ENCODE measurements around the gene AQP12A. TPM values are rescaled to one million over a fixed set of nuclear protein-coding genes. Genes with fewer than 3 reads are reported as not detected.

AQP12A gene
- total RNA-seq, 4 donors from 2014 or later: not detected

DNA sequence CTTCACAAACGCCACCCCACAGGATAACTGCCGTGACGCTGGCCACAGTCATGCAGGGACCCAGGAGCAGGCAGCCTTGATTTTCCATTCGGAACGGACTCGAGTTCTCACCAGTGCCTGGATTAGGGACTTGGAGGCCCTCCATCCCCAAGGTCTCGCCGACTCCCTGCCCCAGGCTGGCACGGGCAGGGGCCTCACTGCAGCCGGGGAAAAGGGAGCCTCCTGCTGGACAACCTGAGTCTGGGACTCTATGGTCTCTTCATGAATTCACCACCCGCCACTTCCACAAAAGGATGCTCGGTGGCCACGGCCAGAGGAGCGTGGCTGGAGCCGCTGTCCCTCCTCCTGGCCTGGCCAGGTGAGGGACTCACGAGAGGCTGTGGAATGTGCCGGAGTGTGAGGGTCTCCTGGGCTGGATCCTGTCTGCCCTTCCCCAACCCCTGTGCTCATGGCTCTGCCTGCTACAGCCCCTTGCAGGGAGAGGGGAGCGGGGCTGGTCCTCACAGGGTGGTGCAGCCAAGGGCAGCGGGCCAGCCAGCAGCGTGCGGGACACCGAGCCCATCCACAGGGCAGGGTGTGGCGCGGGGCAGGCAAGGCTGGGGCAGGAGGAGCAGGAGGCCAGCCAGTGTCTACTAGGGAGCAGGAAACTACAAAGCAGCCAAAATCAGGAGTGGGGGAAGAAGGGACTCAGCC lies 42.3 kb downstream of the AQP12A start:
- DNase-seq: no peak
- no peaks in the 10 kb centered on the region for H3K36me3 ChIP-seq
- TF ChIP-seq, protein P1, sequence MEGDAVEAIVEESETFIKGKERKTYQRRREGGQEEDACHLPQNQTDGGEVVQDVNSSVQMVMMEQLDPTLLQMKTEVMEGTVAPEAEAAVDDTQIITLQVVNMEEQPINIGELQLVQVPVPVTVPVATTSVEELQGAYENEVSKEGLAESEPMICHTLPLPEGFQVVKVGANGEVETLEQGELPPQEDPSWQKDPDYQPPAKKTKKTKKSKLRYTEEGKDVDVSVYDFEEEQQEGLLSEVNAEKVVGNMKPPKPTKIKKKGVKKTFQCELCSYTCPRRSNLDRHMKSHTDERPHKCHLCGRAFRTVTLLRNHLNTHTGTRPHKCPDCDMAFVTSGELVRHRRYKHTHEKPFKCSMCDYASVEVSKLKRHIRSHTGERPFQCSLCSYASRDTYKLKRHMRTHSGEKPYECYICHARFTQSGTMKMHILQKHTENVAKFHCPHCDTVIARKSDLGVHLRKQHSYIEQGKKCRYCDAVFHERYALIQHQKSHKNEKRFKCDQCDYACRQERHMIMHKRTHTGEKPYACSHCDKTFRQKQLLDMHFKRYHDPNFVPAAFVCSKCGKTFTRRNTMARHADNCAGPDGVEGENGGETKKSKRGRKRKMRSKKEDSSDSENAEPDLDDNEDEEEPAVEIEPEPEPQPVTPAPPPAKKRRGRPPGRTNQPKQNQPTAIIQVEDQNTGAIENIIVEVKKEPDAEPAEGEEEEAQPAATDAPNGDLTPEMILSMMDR (IDR thresholded peaks at IDR 0.05): no peak
- no peak for TF ChIP-seq POLR2A (IDR thresholded peaks at IDR 0.05)
- H3K27ac ChIP-seq: no peak overlapping the region
- no peaks in the 10 kb centered on the region for H3K4me1 ChIP-seq
- intact Hi-C loops (cut with DNase I): no loop called here
- no peaks in the 10 kb centered on the region for H3K9me3 ChIP-seq
- H3K27me3 ChIP-seq: no peaks in the 10 kb centered on the region
- H3K4me3 ChIP-seq (replicated peaks in 1 of 3): no peak overlapping the region
- WGBS, 2 donors: 84 to 86% methylated on average over 19 to 24 of the region's 24 CpGs

DNA sequence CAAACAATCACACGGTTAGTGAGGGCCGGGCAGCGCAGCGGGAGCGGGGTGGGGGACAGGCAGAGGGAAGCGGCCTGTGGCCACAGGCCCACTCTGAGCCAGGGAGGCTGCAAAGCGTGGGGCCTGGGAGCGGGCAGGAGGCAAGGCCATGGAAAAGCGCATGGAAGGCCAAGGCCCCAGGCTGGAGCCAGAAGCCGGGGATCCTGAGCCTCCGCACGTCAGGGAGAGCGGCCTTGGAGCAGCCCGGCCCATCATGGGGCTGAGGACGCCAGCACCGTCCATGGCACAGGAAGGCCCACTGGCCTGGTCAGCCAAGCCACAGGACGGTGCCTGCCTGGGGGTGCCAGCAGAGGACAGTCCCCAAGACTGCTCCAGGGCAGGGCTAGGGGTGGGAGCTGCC lies 43.1 kb downstream of the AQP12A start:
- TF ChIP-seq, protein P1 (IDR thresholded peaks at IDR 0.05): no peak
- no peak for TF ChIP-seq POLR2A (IDR thresholded peaks at IDR 0.05)
- Histone ChIP-seq H3K27ac (no peak overlapping the region), H3K27me3 (no peaks in the 10 kb centered on the region), H3K9me3 (no peaks in the 10 kb centered on the region), H3K4me1 (no peaks in the 10 kb centered on the region), H3K36me3 (no peaks in the 10 kb centered on the region), H3K4me3 (replicated peaks in 1 of 3) (no peak overlapping the region)
- DNase-seq: no peak
- 92 to 94% methylated on average over 13 to 17 of the region's 17 CpGs for WGBS, 2 donors
- intact Hi-C loops (cut with DNase I): no loop called here

DNA sequence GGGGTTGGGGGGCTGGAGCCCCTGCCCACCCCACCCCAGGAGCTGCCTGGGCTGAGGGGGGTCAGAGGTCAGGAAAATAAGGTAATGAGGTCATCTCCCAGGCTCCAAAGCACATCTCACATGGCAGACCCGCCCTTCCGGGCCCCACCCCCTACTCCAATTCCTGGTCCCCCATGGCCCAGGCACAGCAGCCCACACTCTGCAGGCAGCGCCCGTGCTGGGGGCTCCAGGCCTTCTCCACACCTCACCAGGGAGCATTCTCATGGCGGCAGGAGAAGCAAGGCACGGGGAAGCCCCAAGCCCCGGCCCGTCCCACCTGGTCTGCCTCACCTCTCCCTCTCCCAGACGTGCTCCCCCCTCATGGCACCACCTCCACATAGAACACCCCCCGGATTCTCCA lies 43.8 kb downstream of the AQP12A start:
- Histone ChIP-seq H3K9me3 (no peaks in the 10 kb centered on the region), H3K27me3 (no peaks in the 10 kb centered on the region), H3K4me1 (no peaks in the 10 kb centered on the region), H3K36me3 (no peaks in the 10 kb centered on the region), H3K4me3 (replicated peaks in 1 of 3) (no peak overlapping the region), H3K27ac (no peak overlapping the region)
- no peak for DNase-seq
- WGBS, 2 donors: 85 to 91% methylated on average over 8 to 10 of the region's 10 CpGs
- TF ChIP-seq, protein P1 (IDR thresholded peaks at IDR 0.05): no peak
- TF ChIP-seq POLR2A (IDR thresholded peaks at IDR 0.05): no peak
- intact Hi-C loops (cut with DNase I): no loop called here

DNA sequence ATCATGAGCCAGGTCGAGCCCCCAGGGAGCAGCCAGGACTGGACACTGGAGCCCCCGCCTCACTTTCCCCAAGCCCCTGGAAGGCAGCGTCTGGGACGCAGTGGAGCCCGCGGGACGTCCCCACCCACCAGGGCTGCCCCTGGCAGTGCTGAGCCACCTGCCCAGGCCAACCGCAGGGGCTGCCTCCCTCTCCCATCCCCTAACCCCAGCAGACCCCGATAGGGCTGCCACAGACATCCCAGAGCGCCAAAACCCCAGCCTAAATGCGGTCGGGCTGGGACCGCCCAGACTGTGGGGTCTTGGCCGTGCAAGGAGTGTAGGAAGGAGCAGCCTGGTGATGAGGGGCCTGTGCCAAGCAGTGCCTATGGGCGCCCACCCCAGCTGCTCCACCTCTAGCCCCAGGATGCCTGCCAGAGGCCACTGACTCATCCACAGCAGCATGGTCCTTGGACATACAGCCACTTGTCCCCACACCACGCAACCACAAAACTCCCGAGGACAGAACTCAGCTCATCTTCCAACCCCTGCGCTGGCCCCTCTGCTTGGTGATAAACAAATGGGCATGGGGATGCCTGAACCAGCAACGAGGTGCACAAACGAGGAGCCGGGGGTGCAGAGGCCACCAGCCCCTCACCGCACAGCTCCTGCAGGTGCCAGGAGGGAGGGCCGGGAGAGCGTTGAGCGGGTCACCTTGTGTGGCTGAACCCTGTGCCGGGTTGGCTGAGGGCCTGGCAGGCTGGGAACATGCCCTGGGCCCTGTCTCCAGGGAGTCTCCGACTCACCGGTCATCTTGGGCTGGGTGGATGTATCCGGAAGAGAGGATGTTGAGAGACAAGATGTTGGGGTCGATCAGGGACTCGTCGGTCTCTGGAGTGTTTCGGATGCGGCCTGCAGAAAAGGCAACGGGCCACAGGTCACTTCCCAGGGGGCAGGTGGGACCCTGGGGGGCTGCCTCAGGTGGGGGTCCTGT lies 44.9 kb downstream of the AQP12A start:
- Histone ChIP-seq H3K27me3 (no peaks in the 10 kb centered on the region), H3K4me3 (replicated peaks in 1 of 3) (no peak overlapping the region), H3K27ac (no peak overlapping the region), H3K4me1 (no peaks in the 10 kb centered on the region), H3K9me3 (no peaks in the 10 kb centered on the region), H3K36me3 (no peaks in the 10 kb centered on the region)
- 84 to 85% methylated on average over 27 to 28 of the region's 35 CpGs for WGBS, 2 donors
- no peak for DNase-seq
- intact Hi-C loops (cut with DNase I): no loop called here
- TF ChIP-seq, protein P1 (IDR thresholded peaks at IDR 0.05): no peak
- TF ChIP-seq POLR2A (IDR thresholded peaks at IDR 0.05): no peak

DNA sequence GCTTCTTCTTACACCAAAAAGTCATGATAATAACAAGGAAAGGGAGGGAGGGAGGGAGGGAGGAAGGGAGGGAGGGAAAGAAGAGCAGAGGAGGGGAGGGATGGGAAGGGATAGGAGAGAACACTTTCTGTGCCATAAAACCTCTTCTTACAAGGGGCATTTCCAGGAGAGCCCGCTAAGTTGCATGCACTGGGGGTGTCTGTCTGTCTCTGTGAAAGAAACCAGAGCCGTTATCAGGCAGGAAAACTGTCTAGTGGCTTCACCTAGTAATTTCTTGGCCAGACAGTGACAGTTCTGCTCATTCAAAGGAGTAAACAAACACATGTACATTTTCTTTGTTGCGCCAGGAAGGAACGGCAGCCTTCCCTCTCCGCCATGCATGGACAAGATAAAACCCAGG lies 45.8 kb downstream of the AQP12A start:
- WGBS, 2 donors: 70 to 81% methylated on average over 5 of the region's 5 CpGs
- intact Hi-C loops (cut with DNase I): no loop called here
- no peak overlapping the region for H3K4me3 ChIP-seq (replicated peaks in 1 of 3)
- no peaks in the 10 kb centered on the region for H3K36me3 ChIP-seq
- H3K27ac ChIP-seq: no peak overlapping the region
- TF ChIP-seq, protein P1 (IDR thresholded peaks at IDR 0.05): no peak
- no peak for TF ChIP-seq POLR2A (IDR thresholded peaks at IDR 0.05)
- no peak for DNase-seq
- H3K27me3 ChIP-seq: no peaks in the 10 kb centered on the region
- H3K9me3 ChIP-seq: no peaks in the 10 kb centered on the region
- H3K4me1 ChIP-seq: no peaks in the 10 kb centered on the region

Data from thyroid gland (tissue), 4 donors.